Endothelial cell of umbilical vein (primary cell): ENCODE data around the gene DLGAP1.

Experiments used
- JUN ChIP-seq: IDR thresholded peaks from 2 replicates; pipeline ENCODE4 v1.6.1; 2011; ENCODE audit warnings: borderline replicate concordance, low read depth; ENCODE audit not compliant: insufficient read length, insufficient read depth
- POLR2A ChIP-seq: IDR thresholded peaks from 2 replicates; pipeline ENCODE4 v1.6.1; 2012; ENCODE audit warnings: low read depth, mild to moderate bottlenecking, control low read depth, low read length
- POLR2AphosphoS5 ChIP-seq: IDR thresholded peaks from 2 replicates; pipeline ENCODE4 v1.6.1; 2012; ENCODE audit warnings: low read depth, mild to moderate bottlenecking, control low read depth, low read length, moderate library complexity; ENCODE audit not compliant: insufficient read depth
- TF ChIP-seq, protein P1 (sequence below): IDR thresholded peaks from 2 replicates; pipeline ENCODE4 v1.6.1; 2011; ENCODE audit not compliant: insufficient read depth, insufficient read length
- TF ChIP-seq, protein P2 (sequence below), 2 donors: IDR thresholded peaks; 1 replicate in 1 of 2; 2 replicates in 1 of 2; pipeline ENCODE4 v1.5.1; 2011; ENCODE audit warnings: low read length in 2 of 2, mild to moderate bottlenecking in 2 of 2, moderate library complexity in 2 of 2, control low read depth in 1 of 2, inconsistent platforms in 1 of 2, low read depth in 1 of 2; ENCODE audit not compliant: insufficient read depth in 1 of 2; ENCODE audit errors: extremely low read depth in 1 of 2

DNA sequence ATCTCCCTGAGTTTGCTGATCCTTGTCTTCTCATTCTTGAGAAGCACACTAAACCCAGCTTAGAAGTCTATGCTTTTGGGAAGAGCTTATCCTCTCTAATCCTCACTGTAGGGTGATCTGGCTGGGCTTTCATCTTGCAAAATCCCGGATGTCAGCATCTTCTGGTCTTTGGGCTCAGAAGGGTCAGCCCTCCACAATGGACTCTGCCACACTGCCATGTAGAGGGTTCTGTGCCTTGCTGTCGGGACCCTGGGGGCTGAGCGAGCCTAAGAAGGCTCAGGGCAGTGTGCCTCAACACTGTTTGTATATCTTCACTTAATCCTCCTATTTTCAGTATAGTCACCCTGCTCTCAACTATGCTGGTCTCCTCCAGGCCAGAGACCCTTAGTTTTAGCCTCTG is 902.8 kb downstream of the DLGAP1 start:
- TF ChIP-seq, protein P1, sequence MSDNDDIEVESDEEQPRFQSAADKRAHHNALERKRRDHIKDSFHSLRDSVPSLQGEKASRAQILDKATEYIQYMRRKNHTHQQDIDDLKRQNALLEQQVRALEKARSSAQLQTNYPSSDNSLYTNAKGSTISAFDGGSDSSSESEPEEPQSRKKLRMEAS: no peak
- TF ChIP-seq, protein P2, sequence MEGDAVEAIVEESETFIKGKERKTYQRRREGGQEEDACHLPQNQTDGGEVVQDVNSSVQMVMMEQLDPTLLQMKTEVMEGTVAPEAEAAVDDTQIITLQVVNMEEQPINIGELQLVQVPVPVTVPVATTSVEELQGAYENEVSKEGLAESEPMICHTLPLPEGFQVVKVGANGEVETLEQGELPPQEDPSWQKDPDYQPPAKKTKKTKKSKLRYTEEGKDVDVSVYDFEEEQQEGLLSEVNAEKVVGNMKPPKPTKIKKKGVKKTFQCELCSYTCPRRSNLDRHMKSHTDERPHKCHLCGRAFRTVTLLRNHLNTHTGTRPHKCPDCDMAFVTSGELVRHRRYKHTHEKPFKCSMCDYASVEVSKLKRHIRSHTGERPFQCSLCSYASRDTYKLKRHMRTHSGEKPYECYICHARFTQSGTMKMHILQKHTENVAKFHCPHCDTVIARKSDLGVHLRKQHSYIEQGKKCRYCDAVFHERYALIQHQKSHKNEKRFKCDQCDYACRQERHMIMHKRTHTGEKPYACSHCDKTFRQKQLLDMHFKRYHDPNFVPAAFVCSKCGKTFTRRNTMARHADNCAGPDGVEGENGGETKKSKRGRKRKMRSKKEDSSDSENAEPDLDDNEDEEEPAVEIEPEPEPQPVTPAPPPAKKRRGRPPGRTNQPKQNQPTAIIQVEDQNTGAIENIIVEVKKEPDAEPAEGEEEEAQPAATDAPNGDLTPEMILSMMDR (IDR thresholded peaks at IDR 0.05; ENCODE audit: extremely low read depth in 1 of 2, insufficient read depth in 1 of 2, low read depth in 1 of 2, low read length in 2 of 2): no peak
- TF ChIP-seq POLR2A (no peak), POLR2AphosphoS5 (no peak), JUN (no peak)
